Measurements from ENCODE around the gene SPATA46.

The SPATA46 gene

GRCh38 chr1:162351246-162351842 is 25.3 kb downstream of the SPATA46 start:
- no peak for DNase-seq

- DNase-seq: no peak
Observed at GRCh38 chr1:162349635-162350330, 26.9 kb downstream of the SPATA46 start.

GRCh38 chr1:162347281-162347680 is 29.4 kb downstream of the SPATA46 start:
- no peak for DNase-seq

GRCh38 chr1:162343470-162343869 is 33.2 kb downstream of the SPATA46 start:
- no peak for DNase-seq

- no peak for DNase-seq
Observed at GRCh38 chr1:162342452-162342983, 34.1 kb downstream of the SPATA46 start.

DNA sequence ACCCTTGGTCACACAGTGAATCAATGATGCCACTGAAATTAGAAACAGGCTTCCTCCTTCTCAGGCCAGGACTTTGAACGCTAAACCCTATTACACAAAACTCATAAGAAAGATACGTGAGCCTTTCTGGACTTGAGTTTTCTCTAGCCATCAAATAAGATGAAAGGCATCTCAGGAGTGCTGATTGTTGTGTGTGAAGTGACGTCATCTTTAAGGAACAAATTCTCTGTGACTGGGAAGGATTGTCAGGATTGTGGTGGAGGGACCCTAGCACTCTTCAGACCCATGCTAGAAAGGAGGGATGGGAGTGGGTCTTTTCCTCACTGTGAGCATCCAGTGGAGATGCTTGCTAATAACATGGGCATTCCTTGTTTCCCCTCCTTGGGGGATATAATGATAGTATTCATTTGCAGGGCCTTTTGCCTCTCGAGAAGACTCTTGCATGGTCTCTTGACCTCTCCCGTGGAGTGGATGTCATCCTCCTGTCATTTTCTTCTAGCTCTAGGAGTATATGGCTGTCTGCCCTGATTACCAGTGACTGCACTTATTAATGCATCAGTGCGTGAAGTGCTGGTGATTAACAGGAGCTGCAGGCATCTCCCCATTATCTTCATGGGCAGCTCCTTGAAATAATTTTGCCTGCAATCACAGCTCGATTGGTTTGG is 39.9 kb downstream of the SPATA46 start:
- DNase-seq: no peak

DNA sequence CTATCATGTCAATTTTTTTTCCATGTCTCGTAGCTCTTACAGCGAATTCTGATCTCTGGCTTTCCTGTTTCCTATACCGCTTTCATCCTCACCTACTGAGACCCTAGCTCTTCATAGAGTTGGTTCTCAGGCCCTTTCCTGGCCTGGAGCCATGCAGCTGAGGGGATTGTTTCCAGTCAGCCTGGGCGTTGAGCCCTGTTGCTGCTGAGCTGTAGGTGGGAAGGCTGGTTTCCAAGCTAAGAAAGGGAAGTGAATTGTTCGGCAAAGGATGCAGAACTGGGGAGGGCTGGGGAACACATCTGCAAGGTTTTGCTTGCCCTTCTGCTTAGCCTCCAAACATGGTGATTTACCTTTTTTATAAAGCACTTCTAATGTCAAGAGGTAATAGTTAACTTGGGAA is 41.5 kb downstream of the SPATA46 start:
- DNase-seq: no peak

- DNase-seq: no peak
Observed at GRCh38 chr1:162333991-162334390, 42.7 kb downstream of the SPATA46 start.

GRCh38 chr1:162329826-162330225 is 46.8 kb downstream of the SPATA46 start:
- no peak for DNase-seq

DNA sequence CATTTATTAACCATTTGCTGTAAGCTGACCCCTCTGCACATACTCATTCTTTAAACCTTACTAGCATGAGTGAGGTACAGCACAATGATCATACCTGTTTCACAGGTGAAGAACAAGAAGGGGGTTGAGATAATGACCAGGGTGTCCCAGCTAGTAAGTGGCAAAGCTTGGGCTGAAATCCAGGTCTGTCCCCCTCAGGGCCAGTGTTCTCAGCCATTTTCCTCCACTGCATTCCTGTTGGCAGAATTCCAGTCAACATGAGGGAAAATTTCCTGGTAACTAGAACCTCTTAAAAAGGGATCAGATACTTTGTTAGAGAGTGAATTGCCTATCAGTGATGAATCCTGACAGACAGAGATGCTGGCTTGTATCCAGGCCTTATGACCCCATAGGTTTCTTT is 48.1 kb downstream of the SPATA46 start:
- no peak for DNase-seq

DNA sequence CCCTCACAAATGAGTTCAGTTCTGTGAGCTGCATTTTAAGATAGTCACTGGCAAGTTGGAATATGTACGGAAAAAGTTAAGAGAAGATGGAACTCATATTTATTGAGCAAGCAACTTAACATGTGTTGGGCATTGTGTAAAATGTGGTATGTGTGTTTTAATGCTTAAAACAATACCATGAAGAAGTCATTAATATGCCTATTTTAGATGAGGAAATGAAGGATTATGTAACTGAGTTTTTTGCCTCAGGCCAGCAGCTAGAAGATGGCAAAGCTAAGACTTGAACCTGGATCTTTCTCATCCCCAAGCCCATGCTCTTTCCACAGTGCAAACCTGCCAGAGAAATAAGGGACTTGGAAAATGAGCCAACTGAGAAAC is 48.9 kb downstream of the SPATA46 start:
- DNase-seq: no peak

DNA sequence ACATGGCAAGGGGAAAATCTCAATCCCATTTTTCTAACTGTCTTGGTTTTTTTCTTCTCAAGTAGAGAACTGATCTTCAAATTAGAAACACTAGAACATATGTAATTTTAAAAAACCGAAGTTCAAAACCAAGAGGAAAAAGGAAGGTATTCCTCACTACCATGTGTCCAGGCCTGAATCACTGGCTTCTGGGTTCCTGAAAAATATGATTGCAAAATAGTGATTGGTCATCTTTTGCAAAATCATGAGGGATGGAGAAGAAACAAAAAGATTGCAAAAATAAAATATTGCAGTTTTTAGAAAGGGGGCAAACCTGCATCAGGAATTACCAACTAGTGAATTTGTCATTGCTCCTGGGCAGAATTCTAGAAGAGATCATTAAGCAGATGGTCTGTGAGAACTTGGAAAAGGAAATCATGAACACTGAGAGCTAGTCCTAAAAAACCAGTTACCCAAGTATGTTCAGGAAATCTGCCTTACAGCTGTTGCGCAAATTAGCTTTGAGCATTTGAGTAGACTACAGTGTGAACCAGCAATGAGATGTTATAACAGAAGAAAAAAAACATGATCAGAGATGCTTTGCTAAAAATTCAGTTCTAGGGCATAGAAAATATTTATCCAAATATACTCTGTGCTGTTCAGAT is 49.4 kb downstream of the SPATA46 start:
- DNase-seq: no peak

DNA sequence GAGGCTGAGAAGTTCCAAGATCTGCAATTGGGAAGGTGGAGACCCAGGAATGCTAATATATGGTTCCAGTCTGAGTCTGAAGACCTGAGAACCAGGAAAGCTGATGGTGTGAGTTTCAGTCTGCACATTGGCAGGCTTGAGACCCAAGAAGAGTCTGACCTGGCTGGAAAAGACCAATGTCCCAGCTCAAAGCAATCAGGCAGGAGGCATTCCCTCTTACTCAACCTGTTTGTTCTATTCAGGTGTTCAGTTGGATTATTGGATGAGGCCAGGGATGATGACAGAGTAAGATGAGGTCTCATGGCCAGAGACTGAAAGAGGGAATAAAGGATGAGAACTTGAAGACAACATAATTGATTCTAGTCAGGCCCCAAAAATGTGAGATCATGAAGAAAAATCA is 50.1 kb downstream of the SPATA46 start:
- DNase-seq: no peak

GRCh38 chr1:162324396-162324795 is 52.3 kb downstream of the SPATA46 start:
- no peak for DNase-seq

Data from CD4-positive, alpha-beta T cell treated with Interferon alpha-2 for 1 hour (primary cell).